ENCODE results near the gene NAA20.
"Not testable (repeated sequence)": the region's sequence is repeated elsewhere in the genome, so short reads cannot be mapped to it uniquely, and the experiment has no call there.

Gene NAA20

DNA sequence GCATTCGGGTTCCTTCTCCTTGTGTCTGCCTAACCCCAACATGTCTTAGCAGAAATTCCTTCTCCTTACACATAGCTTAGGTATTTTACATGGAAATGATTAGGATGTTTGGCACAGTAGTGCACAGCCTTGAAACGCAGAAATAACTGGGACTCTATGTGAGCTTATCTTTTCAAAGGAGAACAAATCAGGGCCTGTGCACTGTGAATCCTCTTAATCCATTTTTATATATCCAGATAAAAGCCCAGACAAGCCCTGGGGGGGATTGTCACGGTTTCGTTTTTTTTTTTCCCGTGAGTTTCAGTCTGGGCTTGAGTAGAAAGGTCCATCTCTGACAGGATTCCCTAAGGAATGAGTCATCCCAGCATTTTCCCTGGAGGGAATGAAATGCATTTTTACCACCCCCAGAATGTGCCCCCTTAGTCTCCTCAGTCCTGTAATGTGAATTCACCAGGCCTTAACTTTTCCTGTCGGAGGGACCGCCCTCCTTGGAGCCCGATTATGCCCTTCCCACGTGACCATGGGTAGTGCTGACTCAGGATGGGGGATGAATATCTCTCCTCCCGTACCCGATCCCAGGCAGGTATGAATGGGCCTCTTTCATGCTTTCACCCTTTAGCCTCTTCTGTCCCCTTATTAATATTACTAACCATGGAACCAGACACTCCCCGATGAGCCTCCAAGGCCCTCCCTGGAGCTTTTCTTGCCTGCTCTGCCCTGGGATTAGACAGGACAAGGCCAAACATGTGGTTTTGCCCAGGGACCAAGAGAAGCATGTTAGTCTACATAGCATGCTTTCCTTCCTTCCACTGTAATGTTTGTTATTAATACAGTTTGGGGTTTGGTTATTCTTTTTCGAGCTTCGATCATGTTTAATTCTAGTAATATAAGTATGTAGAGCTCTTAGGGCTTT, 23.9 kb upstream of the NAA20 start:
- no peak for DNase-seq

DNA sequence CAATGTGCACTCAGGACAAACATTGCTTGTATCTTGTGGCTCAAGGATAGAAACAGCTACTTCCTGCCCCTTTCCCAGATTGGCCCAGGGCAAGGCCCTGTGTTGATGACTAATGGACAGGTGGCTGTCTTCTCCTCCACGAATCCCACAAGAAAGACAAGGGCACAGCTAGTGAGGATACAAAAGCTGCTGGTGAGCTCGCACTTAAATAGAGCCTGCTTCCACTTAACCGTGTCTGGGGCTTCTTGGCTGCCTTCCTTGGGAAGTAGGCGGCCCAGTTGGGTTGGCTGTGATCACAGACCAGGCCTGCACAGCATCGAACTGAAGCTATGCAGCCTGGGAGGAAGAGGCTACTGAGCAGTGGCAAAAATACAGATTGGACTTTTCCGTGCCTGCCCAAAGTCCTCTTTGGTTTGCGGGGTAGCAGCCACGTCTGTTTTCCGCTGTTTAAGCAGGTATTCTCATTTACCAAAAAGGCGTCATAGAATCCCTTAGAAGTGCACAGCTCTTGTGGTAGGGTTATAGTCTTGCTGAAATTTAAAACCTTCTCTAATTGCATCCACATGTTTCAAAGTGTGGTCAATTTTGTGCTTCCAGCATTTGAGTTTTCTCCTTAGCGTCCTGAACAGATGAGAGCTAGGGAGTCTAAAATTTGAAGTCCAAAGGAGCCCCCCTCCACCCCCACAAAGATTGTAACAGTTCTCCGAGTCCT, 23.0 kb upstream of the NAA20 start:
- DNase-seq, result no peak

DNA sequence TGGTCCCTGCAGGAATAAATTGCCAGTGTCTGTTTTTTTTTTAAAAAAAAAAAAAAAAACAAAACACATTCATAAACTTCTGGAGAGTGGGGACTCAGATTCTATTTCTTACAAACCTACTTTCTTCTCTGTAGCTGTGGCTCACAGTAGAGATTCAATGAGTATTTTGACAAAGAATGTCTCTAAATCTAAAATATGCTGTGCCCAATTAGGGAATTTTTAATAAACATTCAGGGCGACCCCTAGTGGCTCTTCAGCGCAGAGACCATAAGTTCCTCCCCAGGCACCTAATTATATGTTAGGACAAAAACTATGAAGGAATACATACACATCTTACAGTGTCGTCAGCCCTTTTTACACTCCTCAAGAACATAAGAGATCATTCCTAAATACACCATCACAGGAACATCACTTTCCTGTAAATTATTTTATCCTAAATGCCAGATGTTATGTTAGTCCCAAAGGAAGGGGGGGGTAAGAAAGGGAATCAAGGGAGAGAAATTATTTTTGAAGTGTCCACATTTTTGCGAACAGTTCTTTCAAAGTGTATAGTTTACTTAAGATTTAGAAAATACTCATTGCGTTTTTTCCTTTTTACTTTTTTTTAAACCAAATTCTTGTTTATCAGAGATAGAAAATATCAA, 21.8 kb upstream of the NAA20 start:
- DNase-seq, result peak; percentile 62

DNA sequence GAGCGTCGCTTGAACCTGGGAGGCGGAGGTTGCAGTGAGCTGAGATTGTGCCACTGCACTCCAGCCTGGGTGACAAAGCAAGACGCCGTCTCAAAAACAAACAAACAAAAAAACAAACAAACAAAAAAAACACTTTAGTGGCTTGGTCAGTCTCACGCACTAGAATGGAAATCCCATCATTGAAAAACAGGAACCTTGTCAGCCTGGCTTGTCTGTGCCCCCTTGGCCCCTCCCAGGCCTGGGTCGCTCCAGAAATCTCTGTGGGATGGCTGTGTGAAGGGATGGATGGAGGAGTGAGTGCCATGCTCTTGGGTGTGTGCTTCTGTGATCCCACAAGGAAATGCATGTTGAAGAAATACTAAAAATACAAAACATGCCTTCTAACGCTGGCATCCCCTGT, 20.9 kb upstream of the NAA20 start:
- DNase-seq, result no peak

DNA sequence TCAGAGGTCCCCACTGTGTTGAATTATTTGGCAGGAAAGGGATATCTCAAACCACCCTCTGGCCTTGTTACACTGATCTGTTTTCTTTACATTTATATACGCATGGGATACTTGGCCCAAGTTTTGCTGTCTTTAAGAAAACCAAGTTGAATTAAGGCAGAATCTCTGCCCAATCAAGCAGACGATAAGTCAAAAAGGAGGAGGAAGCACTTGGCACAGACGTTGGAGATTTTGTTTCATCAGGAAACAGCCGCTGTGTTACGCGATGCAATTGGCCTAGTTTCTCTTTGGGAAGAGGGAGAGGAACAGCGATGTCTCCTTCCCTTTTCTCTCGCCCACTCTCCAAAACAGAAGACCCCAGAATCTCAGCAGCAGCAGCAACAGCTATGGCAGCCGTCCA, 20.2 kb upstream of the NAA20 start:
- peak; percentile 56 for DNase-seq

DNA sequence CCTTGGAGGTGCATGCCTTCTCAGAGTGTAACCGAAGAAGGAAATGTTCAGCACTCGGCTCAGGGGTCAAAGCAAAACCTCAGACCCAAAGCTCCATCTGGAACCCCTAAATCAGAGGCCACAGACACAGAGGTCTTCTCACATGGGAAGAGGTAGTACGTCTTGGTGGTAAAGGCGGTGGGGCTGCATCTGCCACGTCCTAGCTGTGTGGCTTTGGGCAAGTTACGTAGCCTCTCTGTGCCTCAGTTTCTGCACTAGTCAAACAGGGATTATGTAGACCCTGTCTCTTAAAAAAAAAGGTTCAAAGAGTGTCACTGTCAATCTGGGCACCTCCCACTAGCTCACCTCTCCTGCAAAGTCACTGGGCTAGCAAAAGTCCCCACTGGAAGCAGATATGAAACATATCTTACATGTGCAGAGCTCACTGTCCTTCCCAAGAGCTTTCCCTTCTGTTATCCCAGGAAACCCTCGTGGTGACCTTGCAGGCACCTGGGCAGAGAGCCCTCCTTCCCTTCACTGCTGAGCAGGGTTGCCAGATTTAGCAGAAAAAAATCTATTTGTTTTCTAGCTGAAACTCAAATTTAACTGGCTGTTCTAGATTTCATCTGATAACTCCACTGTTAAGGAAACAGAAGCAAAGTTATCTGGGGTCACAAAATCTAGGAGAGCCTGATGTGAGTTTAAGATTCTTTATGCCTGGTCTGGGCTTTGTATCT, 18.0 kb upstream of the NAA20 start:
- no peak for DNase-seq

DNA sequence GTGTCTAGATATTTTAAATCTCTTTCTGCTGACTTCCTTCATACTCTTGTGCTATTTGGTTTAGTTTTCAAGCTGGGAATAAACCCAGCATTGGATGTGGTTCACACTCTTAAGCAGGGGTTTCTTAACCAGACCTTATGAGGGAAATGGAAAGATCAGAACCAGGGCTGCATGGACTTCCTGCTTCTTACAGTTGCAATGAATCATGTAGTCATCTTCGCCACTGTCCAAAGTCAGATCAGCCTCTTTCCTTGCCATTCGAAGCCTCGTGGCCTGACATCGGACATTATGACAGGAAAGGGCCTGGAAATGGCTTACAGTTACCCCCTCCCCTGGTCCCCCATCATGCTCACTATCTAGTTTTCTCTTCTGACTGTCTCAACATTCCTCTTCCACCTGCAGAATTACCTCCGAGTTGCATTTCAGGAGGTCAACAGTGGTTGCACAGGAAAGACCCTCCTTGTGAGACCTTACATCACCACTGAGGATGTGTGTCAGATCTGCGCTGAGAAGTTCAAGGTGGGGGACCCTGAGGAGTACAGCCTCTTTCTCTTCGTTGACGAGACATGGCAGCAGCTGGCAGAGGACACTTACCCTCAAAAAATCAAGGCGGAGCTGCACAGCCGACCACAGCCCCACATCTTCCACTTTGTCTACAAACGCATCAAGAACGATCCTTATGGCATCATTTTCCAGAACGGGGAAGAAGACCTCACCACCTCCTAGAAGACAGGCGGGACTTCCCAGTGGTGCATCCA, 16.8 kb upstream of the NAA20 start:
- peak; percentile 79 for DNase-seq

DNA sequence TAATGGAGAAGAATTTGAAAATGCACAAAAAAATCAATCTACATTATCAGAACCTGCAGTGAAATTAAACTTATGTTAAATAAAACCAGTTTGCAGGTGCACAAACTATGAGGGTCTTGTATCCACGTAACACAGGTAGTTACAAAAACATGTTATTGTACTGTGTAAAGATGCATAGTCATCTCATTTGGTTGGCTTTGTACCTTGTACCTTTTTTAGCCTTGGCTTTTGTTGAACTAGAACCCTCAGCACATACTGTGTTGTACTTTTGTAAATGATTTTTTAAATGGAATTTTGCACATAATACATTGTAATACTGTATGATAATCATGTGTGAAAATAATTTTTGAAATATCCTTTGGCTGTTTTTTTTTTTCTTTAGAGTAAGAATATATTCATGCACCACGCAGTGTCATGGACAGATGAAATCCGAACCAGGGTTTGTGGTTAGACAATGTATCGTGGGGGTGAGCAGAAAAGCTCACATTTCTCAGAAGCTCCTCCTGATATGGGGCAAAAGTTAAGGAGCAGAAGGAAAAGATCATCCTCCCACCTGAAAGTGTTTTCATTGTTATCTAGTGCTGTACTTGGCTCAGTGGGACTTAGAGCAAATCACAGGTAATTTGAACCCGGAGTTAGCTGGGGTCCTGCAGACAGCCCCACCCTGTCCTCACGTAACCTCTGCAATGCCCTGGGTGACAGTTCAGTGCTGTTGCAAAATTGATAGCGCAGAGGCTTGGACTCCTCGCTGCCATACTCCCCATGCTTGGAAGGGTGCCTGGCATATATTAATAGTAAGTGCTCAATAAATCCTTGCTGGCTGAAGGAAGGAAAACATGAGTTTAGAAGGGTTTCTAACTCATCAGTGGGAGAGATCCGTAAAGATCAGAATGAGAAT, 14.8 kb upstream of the NAA20 start:
- DNase-seq, result no peak

DNA sequence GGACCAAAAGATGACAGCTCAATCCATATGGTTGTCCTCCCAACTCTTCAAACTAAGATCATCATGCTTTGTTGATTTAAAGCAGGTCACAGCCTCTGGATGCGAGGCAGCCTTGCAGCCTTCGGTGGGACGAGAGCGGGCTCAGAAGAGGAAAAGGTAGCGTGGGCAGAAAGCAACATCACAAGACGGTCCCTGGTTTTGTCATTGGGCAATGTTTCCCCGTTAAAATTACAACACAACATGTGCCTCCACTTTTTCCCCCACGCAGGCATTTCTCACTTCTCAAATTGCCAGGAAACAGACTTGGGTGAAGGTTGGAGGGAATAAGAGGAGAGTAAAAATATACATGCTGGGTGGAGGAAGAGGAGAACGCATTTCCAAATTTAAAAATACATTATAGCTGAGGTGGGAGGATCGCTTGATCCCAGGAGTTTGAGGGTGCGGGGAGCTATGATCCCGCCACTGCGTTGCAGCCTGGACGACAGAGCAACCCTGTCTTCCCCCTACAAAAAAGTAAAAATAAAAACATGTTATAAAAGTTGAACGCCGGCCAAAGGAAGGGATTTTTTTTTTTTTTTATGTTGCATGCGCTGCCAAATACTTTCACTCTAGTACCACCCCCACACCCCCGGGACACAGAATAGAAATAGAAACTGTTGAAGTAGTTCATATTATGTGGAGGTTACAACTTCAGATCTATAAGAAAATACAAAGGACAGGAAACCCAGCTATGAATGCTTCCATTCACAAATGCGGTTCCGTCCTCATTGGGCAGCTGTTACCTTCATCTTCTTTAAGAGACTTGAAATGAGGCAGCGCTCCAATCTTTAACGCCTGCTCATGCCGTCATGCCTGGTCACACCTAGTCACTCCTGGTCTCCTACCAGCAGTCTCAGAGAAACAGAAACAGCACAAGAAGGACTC, 13.9 kb upstream of the NAA20 start:
- peak; percentile 93 for DNase-seq

DNA sequence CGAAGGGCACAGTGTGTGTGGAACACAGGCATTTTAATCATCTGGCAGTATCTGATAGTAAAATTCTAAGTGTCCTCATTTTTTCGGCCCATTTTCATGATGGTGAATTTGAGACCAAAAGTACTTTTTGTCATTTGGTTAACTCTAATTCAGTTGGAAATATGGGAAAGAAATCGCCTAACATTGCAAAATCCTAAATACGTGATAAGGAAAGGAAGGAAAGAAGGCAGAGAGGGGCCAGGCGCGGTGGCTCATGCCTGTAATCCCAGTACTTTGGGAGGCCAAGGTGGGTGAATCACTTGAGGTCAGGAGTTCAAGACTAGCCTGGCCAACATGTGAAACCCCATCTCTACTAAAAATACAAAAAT, 13.2 kb upstream of the NAA20 start:
- not testable (repeated sequence) for DNase-seq

DNA sequence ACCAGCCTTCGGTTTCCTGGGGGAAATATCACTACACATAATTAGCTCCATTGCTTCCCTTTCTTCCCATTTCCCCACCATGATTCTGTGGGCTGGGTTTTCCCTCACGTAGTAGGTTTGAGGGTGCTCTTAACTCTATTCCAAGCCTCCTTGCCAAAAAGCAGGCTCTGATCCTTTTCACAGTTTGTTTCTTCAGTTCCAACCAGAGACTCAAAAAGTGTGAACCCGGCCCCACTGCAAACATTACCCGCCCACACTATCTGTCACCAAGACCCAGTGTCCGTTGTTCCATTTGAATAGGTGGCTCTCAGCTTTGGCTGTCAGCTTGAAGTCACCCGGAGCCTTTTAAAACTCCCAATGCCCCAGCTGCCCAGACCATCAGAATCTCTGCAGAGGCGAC, 11.8 kb upstream of the NAA20 start:
- no peak for DNase-seq

DNA sequence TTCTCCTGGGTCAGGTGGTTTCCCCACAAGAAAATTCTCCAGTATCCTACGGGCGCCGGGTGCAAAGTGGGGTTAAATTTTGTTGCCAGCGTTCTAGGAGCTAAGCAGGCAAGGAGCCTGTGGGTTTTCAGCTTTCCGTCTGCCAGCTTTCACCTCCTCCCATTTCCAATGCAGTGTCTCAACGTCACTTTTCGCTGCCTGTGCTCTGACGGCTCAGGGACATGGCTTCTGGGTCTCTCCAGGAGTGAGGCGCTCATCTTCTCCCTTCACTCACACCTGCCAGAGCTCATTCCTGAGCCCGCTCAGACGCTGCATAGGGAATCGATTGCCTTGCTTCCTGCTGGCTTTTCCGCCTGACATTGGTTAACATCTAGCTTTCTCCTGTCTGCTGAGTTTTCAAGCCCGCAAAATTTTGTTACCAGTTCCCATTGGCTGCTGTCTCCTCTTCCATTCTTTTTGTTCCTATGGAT, 7.3 kb upstream of the NAA20 start:
- no peak for DNase-seq

DNA sequence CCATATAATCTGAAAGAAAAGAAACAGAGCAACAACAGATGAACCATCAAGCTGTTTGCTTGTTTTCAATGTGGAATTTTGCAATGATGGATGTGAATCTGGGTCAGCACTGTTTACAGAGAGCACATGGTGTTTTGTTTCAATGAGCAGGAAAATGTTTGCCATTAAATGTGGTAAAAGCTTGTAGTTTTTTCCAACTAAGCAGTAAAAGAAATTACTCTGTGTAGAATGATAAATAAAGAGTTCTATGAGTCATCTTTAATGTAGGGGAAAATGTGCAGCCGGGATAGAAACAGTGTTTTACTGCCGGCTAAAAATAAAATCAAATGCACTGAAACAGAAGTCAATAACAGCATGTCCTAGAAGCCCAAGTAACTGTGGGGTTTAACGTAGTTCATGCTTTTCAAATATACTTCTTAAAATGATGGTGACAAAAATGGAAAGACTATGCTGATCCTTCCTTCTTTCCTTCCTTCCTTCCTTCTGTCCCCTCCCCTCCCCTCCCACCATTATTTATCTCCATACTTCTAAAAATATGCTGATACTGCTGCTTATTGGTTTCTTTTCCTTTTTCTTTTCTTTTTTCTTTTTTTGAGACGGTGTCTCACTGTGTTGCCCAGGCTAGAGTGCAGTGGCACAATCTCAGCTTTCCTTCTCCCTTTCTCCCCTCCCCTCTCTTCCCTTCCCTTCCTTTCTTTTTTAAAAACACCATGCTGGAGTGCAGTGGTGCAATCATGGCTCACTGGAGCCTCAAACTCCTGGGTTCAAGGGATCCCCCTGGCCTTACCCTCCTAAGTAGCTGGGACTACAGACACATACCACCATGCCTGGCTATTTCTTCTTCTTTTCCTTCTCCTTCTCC, 6.3 kb upstream of the NAA20 start:
- no peak for DNase-seq

DNA sequence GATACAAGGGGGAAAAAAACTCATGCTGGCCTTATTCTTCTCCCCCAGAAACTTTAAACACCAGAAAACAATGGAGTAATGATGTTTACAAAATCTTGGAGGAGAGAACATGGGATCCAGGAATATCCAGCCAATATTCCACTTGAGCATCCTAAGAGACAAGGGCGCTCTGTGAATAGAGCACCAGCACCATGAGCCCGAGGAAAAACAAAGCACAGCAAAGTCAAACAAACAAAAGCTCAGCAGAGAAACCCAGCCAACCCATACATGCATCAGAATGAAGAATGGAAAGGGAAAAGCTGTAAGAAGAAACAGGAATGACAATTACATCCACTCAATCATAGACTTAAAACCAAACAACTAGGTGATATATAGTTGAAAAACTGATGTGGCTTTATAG, 4.6 kb upstream of the NAA20 start:
- no peak for DNase-seq

DNA sequence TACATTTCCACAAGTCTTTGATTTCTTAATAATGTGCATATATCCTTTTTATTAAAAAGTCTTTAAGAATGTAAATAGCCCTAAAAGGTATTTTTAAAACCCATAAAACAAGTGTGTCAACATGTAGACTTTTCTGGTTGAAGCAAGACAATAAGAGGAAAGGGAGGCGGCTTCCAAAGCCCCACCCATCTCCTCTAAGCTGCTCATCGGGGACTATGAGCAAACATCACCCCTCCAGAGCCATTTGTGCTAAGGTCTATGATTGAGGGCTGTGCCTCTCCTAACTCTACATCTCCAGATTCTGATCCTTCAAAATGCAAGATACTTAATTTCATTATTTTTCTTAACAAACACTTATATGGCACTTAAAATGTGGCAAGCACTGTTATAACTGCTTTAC, 2.5 kb upstream of the NAA20 start:
- no peak for DNase-seq

DNA sequence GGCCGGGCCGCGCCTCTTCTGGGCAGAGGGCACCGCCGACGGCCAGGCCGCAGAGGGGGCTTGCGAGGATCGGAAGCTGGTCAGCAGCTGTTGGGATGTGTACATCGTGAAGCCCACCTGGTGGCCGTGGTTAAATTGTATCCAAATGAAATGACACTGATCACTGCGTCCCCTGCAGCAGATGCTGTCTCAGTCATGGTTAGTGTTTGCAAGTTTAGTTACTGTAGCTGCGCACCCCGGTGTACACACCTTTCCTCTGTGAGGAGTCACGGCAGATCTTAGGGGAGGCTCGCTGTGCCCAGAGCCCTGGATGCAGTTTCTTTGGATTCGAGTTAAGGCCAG, 653 bp downstream of the NAA20 start:
- DNase-seq, result no peak

DNA sequence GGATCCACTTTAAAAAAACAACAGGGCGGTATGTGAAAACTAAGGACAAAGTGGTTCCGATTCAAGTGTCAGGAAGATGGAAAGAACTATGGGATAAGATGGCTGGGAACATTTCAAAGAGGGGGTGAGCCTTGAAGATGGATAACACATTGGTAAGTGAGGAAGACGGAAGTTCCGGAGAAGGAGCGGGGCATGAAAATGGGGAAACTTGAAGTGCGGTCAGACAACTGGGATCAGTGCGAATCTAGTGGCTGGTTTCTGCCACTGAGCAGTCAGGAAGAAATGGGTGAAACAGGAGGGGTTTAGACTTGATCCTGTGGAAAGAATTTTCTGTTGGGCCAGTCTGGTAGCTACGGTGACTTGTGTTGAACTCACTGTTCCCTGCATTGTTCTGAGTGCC, 1.2 kb downstream of the NAA20 start:
- no peak for DNase-seq

DNA sequence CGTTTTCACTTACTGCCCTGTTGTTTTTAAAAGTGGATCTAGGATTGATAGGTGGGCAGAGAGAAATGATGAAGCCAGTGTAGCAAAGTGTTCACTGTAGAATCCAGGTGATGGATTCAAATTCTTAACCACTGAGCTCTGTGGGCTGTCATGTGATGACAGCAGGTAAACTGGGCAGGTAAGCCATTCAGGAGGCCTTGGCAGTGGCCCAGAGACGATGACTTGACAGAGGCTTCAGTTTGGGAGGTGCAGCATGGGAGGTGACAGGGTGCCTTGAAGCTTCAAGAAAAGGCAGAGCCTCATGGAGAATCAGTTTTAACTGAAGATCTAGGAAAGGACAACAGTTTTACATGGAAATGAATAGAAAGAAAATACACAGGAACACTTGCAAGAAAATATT, 2.0 kb downstream of the NAA20 start:
- DNase-seq, result no peak

DNA sequence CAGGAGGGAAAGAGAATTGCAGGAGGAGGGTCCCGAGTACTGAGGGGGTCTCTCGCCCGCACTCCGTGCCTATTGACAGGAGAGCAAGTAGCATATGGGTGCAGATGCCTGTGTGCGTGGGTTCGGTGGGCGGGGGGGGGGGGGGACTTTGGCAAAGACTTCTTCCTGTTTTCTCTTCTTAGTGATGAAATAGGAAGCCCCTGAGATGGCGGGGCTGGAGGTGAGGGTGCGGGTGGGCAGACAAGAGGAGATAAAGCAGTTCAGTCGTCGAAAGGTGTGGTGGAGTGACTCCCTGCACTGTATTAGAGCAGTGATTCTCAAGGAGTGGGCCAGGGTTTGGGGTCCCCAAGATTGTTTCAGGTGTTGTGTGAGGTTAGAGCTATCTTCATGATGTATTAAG, 3.7 kb downstream of the NAA20 start:
- no peak for DNase-seq

All from suppressor macrophage treated with lipopolysaccharide for 4 hours (primary cell).